PFSK-1 (cell line): ENCODE results near the gene ALX4.

Experiments
- FOXP2 ChIP-seq: optimal IDR thresholded peaks from 2 replicates; pipeline ENCODE3; 2011; ENCODE audit warnings: borderline replicate concordance, control low read depth, inconsistent platforms; ENCODE audit not compliant: insufficient read depth; ENCODE audit errors: extremely low read length, extremely low read depth
- POLR2AphosphoS5 ChIP-seq: IDR thresholded peaks from 2 replicates; pipeline ENCODE4 v1.6.1; 2012; ENCODE audit warnings: low read depth, mild to moderate bottlenecking, control low read depth, low read length, moderate library complexity
- REST ChIP-seq, 2 experiments: IDR thresholded peaks; 2 replicates each; pipeline versions ENCODE4 v1.6.1 to v1.8.0; 2011 to 2012; ENCODE audit warnings: low read depth in 2 of 2, low read length in 2 of 2, control low read depth in 1 of 2, inconsistent platforms in 1 of 2, mild to moderate bottlenecking in 1 of 2, moderate library complexity in 1 of 2; ENCODE audit not compliant: insufficient read depth in 1 of 2
- SIN3A ChIP-seq: IDR thresholded peaks from 2 replicates; pipeline ENCODE4 v1.6.1; 2012; ENCODE audit warnings: mild to moderate bottlenecking, low read length, moderate library complexity, borderline replicate concordance; ENCODE audit not compliant: insufficient read depth
- TAF1 ChIP-seq: IDR thresholded peaks from 2 replicates; pipeline ENCODE4 v1.6.1; 2012; ENCODE audit warnings: low read length, control low read depth, borderline replicate concordance; ENCODE audit not compliant: insufficient read depth

GRCh38 chr11:44322243-44322642 lies 12.3 kb upstream of the ALX4 start:
- no peak for TF ChIP-seq POLR2AphosphoS5
- no peak for TF ChIP-seq REST (IDR thresholded peaks at IDR 0.05; ENCODE audit: insufficient read depth in 1 of 2, low read depth in 2 of 2, low read length in 2 of 2)
- no peak for TF ChIP-seq TAF1
- no peak for TF ChIP-seq SIN3A
- no peak for TF ChIP-seq FOXP2
